Motor neuron (in vitro differentiated cells): ENCODE results near the gene ZBTB7C. TPM values are rescaled to one million over a fixed set of nuclear protein-coding genes. Genes with fewer than 3 reads are reported as not detected.

Experiments used
- ATAC-seq, 8 experiments: fragments of 200-7000 bp; cut with Tn5 transposase; replicated peaks in 6 of 8; 2 replicates each; pipeline ENCODE4 v1.8.0; 2021; ENCODE audit warnings: mild to moderate bottlenecking in 8 of 8, moderate library complexity in 8 of 8
- H3K27ac ChIP-seq, 2 donors: fragments of 250-450 bp; sonication (Bioruptor Pico); 2 replicates each; pipeline ENCODE4 v1.9.0; 2021; ENCODE audit warnings: antibody characterized with exemption in 2 of 2, mild to moderate bottlenecking in 2 of 2, moderate library complexity in 1 of 2
- H3K4me1 ChIP-seq, 2 donors: fragments of 250-450 bp; sonication (Bioruptor Pico); replicated peaks in 1 of 2; 2 replicates each; pipeline ENCODE4 v1.6.1; 2021; ENCODE audit warnings: antibody characterized with exemption in 2 of 2, mild to moderate bottlenecking in 2 of 2, moderate library complexity in 1 of 2
- H3K4me3 ChIP-seq, 5 donors: fragments of 250-450 bp; sonication (Bioruptor Pico); 2 replicates each; pipeline ENCODE4 v1.9.0; 2021; ENCODE audit warnings: antibody characterized with exemption in 5 of 5, mild to moderate bottlenecking in 5 of 5, moderate library complexity in 4 of 5
- WGBS, 10 experiments: fragments of 450-650 bp; shearing (Covaris generic); methylation state at CpG; one replicate each; pipeline ENCODE4 v1.0.0; 2022; 5-methylcytosine and 5-hydroxymethylcytosine counted together
- in situ Hi-C, 9 experiments: fragments of 400-800 bp; cut with MboI; loops; one replicate each; pipeline ENCODE4 v1.15.0; 2021; ENCODE audit warnings: low sequenced_read_pairs in 9 of 9, low pct_unique_long_range_greater_than_20kb in 2 of 9; ENCODE audit not compliant: unreplicated experiment in 9 of 9
- total RNA-seq, 8 experiments: library from RNA; unstranded; fragments of 300-600 nt; gene quantifications; 2 replicates each; pipeline versions ENCODE4 v1.2.3 to v1.2.4, GENCODE V29; 2022

ZBTB7C gene
- total RNA-seq, 8 experiments from 2014 or later: 0.36 to 11.2 (median 3.8) TPM

DNA sequence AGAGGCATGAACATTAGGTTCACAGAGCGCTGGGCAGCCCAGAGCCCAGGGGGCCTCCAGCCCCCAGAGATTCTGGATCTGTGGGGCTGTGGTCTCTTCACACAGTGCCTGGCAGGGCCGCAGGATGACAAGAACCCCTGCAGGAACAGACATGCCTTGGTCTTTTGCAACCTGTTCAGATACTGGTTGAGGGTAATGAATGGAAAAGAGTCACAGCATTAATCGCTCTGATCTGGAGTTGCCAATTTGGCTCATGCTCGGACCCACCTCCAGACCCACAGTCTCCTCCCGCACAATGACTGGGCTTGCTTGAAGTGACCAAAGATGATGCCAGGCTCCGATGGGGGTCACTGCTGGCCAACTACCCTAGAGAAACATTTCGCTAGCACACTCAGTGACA lies 249.4 kb downstream of the ZBTB7C start:
- in situ Hi-C loops: no loop called here
- no peak for ATAC-seq
- peaks cover 37 to 42% of the 10 kb centered on the region in 2 donors for H3K4me1 ChIP-seq
- 98 to 100% (median 100%) methylated on average over 1 to 5 of the region's 7 CpGs; no CpG with 5 or more reads in 3 of the 10 experiments for WGBS, 10 experiments
- H3K4me3 ChIP-seq: no peak overlapping the region
- no peak overlapping the region for H3K27ac ChIP-seq

DNA sequence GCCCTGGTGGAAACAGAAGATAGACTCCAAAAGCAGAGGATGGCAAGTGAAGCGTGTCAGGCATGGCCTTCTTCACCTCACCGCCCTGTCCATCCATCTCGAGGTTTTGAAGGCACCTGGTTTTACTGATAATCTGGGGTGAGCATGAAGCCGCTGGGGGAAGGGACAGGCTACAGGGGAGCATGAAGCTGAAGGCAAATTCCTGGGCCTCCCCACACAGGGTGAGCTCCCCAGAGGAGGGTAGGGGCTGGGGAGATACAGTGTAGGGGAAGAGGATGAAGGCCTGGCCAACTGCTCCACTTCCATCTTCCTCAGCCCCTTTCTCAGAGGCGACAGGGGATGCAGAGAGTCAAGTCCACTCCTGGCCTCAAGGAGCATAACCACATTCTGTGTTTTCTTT lies 250.5 kb downstream of the ZBTB7C start:
- Histone ChIP-seq H3K27ac (no peak overlapping the region), H3K4me1 (peaks cover 26 to 31% of the 10 kb centered on the region in 2 donors), H3K4me3 (no peak overlapping the region)
- in situ Hi-C loops: no loop called here
- 10 to 100% (median 87%) methylated on average over 2 to 4 of the region's 5 CpGs; no CpG with 5 or more reads in 4 of the 10 experiments for WGBS, 10 experiments
- ATAC-seq: no peak

- no peak overlapping the region for H3K27ac ChIP-seq
- H3K4me1 ChIP-seq: peaks cover 18 to 24% of the 10 kb centered on the region in 2 donors
- no peak overlapping the region for H3K4me3 ChIP-seq
- no peak for ATAC-seq
- in situ Hi-C loops: no loop called here
- 60 to 100% (median 93%) methylated on average over 1 to 4 of the region's 4 CpGs; no CpG with 5 or more reads in 1 of the 10 experiments for WGBS, 10 experiments
Measured at GRCh38 chr18:48157956-48158355, 251.2 kb downstream of the ZBTB7C start.

- Histone ChIP-seq H3K4me1 (peaks cover 6 to 7% of the 10 kb centered on the region in 2 donors), H3K27ac (no peak overlapping the region), H3K4me3 (no peak overlapping the region)
- in situ Hi-C loops: no loop called here
- 50 to 100% (median 93%) methylated on average over 1 to 4 of the region's 4 CpGs; no CpG with 5 or more reads in 1 of the 10 experiments for WGBS, 10 experiments
- no peak for ATAC-seq
Measured at GRCh38 chr18:48155856-48156255, 253.3 kb downstream of the ZBTB7C start.

GRCh38 chr18:48154828-48155227 lies 254.4 kb downstream of the ZBTB7C start:
- Histone ChIP-seq H3K27ac (no peak overlapping the region), H3K4me3 (no peak overlapping the region), H3K4me1 (peaks cover 0 to 2% of the 10 kb centered on the region in 2 donors)
- no peak for ATAC-seq
- in situ Hi-C loops: no loop called here

DNA sequence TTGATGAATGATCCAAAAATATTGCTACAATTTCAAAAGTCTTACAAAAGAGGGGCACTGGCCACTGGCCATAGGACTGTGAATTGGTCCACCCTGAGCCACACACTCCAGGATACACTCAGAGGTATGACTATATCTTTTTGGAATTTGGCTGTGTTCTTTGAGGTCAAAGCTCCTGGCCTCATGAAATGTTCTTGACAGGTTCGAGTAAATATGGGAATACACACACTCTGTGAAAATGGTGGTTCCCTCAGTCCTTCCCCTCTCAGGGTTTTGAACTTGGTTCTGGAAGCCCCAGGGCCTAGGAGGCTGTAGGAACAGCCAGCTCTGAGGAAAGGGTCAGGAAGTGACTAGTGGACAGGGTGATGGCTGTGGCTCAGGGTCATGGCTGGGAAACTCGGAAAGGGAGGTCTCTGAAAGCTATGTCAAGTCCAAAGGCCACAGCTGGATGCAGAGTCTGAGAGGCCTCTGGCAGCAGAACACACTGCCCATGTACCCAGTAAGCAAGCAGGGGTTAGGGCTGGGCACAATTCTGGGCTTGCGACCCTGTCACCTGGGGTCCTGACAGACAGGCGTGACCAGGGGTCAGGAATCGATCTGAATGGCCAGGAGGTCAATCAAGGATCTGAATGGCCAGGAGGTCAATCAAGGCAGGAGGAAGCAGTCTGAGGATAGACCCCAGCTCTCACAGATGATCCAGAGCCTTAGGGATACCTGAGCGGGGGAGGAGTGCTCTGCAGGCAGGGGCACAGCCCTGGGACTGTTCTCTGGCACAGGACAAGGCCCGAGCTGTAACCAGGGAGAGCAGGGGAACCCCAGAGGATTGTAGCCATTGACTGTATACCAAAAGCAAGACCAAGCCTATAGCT lies 255.3 kb downstream of the ZBTB7C start:
- WGBS, 10 experiments: 80 to 95% (median 88%) methylated on average over 1 to 6 of the region's 7 CpGs; no CpG with 5 or more reads in 4 of the 10 experiments
- in situ Hi-C loops: no loop called here
- H3K4me1 ChIP-seq: peaks cover 0 to 2% of the 10 kb centered on the region in 2 donors
- H3K27ac ChIP-seq: no peak overlapping the region
- no peak overlapping the region for H3K4me3 ChIP-seq
- ATAC-seq: no peak

GRCh38 chr18:48152549-48152948 lies 256.6 kb downstream of the ZBTB7C start:
- ATAC-seq: no peak
- WGBS, 10 experiments: 17 to 100% (median 69%) methylated on average over 1 to 4 of the region's 4 CpGs; no CpG with 5 or more reads in 4 of the 10 experiments
- in situ Hi-C loops: no loop called here

DNA sequence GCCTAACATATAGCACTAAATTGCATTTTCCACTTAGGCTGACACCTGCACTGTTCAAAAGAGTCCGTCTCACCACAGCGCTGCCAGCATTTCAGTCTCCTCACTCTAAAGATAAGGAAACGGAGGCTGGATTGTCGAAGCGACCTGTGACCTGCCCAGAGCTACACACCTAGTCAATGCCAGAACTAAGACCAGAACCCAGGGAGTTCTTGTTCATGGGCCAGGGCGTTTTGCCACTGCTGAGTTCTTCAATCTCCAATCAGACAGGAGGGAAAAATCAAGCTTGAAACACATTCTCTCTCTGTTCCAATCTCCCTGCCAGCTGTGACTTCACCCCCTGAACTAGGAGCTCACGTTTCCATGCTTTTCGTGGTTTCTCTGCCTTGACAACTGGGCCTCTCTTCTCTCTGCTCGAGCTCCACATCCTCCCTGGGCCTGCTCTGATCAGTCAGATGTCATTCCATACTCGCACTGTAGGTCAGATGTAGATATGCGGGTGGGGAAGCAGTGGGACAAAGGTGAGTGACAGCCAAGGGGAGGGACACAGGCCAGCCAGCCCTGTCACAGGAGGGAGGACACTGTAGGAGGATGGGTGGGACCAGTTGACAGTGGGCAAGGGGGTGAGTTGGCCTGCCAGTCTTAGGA lies 257.6 kb downstream of the ZBTB7C start:
- 33 to 100% (median 83%) methylated on average over 1 to 10 of the region's 11 CpGs; no CpG with 5 or more reads in 2 of the 10 experiments for WGBS, 10 experiments
- H3K4me1 ChIP-seq: peaks cover 0 to 2% of the 10 kb centered on the region in 2 donors
- no peak overlapping the region for H3K27ac ChIP-seq
- peak in 7 of 8 experiments; percentile 25 to 74 (median 70) for ATAC-seq
- in situ Hi-C loops: no loop called here
- no peak overlapping the region for H3K4me3 ChIP-seq

More at GRCh38 chr18:48152549-48152948, 256.6 kb downstream of the ZBTB7C start:
- no peak overlapping the region for H3K27ac ChIP-seq
- no peak overlapping the region for H3K4me3 ChIP-seq
- peaks cover 0 to 2% of the 10 kb centered on the region in 2 donors for H3K4me1 ChIP-seq

- 42 to 100% (median 86%) methylated on average over 1 to 7 of the region's 15 CpGs; no CpG with 5 or more reads in 2 of the 10 experiments for WGBS, 10 experiments
- Histone ChIP-seq H3K4me3 (no peak overlapping the region), H3K27ac (no peak overlapping the region), H3K4me1 (peaks cover 0 to 2% of the 10 kb centered on the region in 2 donors)
- in situ Hi-C loops: no loop called here
- no peak for ATAC-seq
Measured at GRCh38 chr18:48149020-48149685, 260.0 kb downstream of the ZBTB7C start.

DNA sequence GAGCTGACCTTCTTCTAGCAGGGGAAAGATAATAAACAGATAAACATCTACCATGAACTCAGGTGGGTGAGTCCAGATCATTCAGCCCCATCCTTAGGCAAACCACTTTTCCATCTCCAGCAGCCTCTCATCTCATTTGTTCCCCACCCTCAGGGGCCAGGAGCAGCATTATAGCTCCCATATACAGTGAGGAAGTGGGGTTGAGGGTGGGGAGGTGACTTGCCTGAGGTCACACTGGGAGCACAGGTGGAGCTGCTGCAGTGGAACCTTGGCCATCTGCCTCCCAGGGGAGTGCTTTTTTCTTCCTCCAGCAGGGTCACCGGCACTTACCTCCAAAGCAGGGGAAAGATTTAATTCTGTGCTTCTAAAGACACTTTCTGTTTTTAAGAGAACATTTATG lies 266.2 kb downstream of the ZBTB7C start:
- WGBS, 10 experiments: 60 to 86% methylated on average over 1 of the region's 1 CpG; no CpG with 5 or more reads in 8 of the 10 experiments
- no peak for ATAC-seq
- Histone ChIP-seq H3K4me1 (no peaks in the 10 kb centered on the region), H3K27ac (no peak overlapping the region), H3K4me3 (no peak overlapping the region)
- in situ Hi-C loops: no loop called here

DNA sequence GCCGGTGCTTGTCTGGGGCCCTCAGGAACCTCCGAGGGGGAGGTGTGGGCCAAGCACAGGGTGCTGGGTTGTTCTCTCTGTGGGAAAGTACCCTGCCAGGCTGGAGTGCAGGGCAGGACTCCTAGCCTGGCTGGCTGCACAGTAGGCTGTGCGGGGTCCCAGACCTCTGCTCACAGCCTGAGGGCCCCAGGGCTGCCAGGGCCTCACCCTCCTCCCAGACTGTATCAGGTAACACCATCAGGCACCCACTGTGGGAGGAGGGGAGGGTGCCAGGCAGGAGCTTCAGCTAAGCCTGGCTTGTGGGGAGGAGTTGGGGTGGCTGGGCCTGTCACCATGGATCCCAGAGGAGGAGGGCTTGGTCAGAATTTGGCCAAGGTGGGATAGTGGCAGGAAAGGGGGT lies 266.8 kb downstream of the ZBTB7C start:
- 17 to 80% (median 80%) methylated on average over 1 to 2 of the region's 3 CpGs; no CpG with 5 or more reads in 7 of the 10 experiments for WGBS, 10 experiments
- no peaks in the 10 kb centered on the region for H3K4me1 ChIP-seq
- H3K27ac ChIP-seq: no peak overlapping the region
- ATAC-seq: no peak
- in situ Hi-C loops: no loop called here
- no peak overlapping the region for H3K4me3 ChIP-seq

- Histone ChIP-seq H3K4me1 (peaks cover 3 to 6% of the 10 kb centered on the region in 2 donors), H3K4me3 (no peak overlapping the region), H3K27ac (no peak overlapping the region)
- WGBS, 10 experiments: 20 to 95% (median 80%) methylated on average over 1 to 4 of the region's 10 CpGs; no CpG with 5 or more reads in 5 of the 10 experiments
- in situ Hi-C loops: no loop called here
- no peak for ATAC-seq
Measured at GRCh38 chr18:48140731-48141130, 268.5 kb downstream of the ZBTB7C start.
